Lower lobe of right lung (tissue), 2 donors: ENCODE results near the gene RAI14. TPM values are rescaled to one million over a fixed set of nuclear protein-coding genes. Genes with fewer than 3 reads are reported as not detected.

Experiments
- ATAC-seq, 2 donors: fragments of 200-7000 bp; cut with Tn5 transposase; one replicate each; pipeline ENCODE4 v1.9.1; 2020 to 2022; ENCODE audit warnings: mild to moderate bottlenecking in 2 of 2, moderate library complexity in 2 of 2
- DNase-seq: peaks from one replicate; pipeline ENCODE4 v3.0.0-alpha.2; 2020
- H3K27ac ChIP-seq: fragments of 200-600 bp; one replicate; pipeline ENCODE4 v1.8.0; 2022
- H3K27me3 ChIP-seq: fragments of 200-600 bp; one replicate; pipeline ENCODE4 v1.8.0; 2022; ENCODE audit warnings: low read depth
- H3K36me3 ChIP-seq: fragments of 200-600 bp; one replicate; pipeline ENCODE4 v1.8.0; 2022; ENCODE audit warnings: mild to moderate bottlenecking
- H3K4me1 ChIP-seq: fragments of 200-600 bp; one replicate; pipeline ENCODE4 v1.8.0; 2022
- H3K4me3 ChIP-seq: fragments of 200-600 bp; one replicate; pipeline ENCODE4 v1.8.0; 2022; ENCODE audit warnings: mild to moderate bottlenecking
- H3K9me3 ChIP-seq: fragments of 200-600 bp; one replicate; pipeline ENCODE4 v1.8.0; 2022
- intact Hi-C: fragments of 100-400 bp; cut with DNase I; formaldehyde crosslinking; loops from one replicate; pipeline ENCODE4 v1.11.0; 2022
- total RNA-seq: library from RNA; stranded (reverse); fragmentation: NEBNext Ultra II Directional; extraction: Animal tissue kit (Norgen Biotek cat#: 25700); gene quantifications from one replicate; pipeline ENCODE4 v1.2.1, GENCODE V29; 2021
- TF ChIP-seq, protein P1 (sequence below): fragments of 200-600 bp; IDR thresholded peaks from one replicate; pipeline ENCODE4 v1.8.0; 2022; ENCODE audit warnings: antibody characterized with exemption, mild to moderate bottlenecking
- donor health status: DM: no; HTN: yes; CAD: no; lungs with severe emphysema.

Gene RAI14
- total RNA-seq, 1 donor from 2014 or later = 66.8 TPM

DNA sequence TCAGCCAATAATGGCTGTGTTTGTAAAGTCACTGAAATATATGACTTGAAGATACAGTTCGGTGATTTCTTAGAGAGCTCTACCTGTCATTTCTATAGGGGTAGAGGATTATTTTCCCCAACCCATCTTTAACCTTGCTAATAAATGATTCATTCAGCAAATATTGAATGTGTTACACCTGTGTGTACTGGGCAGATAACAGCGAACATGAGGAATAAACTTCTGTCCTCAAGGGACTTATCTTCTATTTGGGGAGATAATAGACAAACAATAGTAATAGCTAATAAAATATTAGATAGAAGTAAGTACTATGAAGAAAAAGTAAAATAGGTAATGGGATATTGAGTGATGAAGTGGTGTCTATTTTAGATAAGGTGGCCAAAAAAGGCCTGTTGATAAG is 192.1 kb downstream of the RAI14 start:
- Histone ChIP-seq H3K36me3 (no peaks in the 10 kb centered on the region), H3K4me3 (no peak overlapping the region), H3K4me1 (no peaks in the 10 kb centered on the region), H3K27ac (no peak overlapping the region), H3K9me3 (no peaks in the 10 kb centered on the region), H3K27me3 (no peaks in the 10 kb centered on the region)
- intact Hi-C loops = no loop called here
- no peak for ATAC-seq
- no peak for DNase-seq
- TF ChIP-seq, protein P1, sequence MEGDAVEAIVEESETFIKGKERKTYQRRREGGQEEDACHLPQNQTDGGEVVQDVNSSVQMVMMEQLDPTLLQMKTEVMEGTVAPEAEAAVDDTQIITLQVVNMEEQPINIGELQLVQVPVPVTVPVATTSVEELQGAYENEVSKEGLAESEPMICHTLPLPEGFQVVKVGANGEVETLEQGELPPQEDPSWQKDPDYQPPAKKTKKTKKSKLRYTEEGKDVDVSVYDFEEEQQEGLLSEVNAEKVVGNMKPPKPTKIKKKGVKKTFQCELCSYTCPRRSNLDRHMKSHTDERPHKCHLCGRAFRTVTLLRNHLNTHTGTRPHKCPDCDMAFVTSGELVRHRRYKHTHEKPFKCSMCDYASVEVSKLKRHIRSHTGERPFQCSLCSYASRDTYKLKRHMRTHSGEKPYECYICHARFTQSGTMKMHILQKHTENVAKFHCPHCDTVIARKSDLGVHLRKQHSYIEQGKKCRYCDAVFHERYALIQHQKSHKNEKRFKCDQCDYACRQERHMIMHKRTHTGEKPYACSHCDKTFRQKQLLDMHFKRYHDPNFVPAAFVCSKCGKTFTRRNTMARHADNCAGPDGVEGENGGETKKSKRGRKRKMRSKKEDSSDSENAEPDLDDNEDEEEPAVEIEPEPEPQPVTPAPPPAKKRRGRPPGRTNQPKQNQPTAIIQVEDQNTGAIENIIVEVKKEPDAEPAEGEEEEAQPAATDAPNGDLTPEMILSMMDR = no peak

DNA sequence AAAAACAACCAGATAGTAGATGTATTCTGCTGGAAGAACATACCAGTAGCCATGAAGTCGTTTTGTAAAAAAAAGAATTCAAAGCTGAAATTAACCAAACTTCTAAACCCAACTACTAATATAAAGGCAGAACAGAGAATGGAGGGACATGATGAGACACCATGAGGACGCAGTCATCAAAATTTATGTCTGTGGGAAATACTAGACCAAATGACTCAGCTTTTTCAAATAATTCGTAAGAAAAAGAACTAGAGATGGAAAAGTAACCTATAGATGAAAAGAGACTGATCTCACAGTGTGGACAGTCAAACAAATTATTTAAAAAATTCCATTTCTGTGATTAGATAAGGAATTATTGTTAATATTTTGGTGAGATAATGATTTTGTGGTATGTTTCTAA is 193.1 kb downstream of the RAI14 start:
- Histone ChIP-seq H3K4me1 (no peaks in the 10 kb centered on the region), H3K27ac (no peak overlapping the region), H3K27me3 (no peaks in the 10 kb centered on the region), H3K36me3 (no peaks in the 10 kb centered on the region), H3K4me3 (no peak overlapping the region), H3K9me3 (no peaks in the 10 kb centered on the region)
- TF ChIP-seq, protein P1 = no peak
- no peak for ATAC-seq
- intact Hi-C loops = no loop called here
- no peak for DNase-seq

DNA sequence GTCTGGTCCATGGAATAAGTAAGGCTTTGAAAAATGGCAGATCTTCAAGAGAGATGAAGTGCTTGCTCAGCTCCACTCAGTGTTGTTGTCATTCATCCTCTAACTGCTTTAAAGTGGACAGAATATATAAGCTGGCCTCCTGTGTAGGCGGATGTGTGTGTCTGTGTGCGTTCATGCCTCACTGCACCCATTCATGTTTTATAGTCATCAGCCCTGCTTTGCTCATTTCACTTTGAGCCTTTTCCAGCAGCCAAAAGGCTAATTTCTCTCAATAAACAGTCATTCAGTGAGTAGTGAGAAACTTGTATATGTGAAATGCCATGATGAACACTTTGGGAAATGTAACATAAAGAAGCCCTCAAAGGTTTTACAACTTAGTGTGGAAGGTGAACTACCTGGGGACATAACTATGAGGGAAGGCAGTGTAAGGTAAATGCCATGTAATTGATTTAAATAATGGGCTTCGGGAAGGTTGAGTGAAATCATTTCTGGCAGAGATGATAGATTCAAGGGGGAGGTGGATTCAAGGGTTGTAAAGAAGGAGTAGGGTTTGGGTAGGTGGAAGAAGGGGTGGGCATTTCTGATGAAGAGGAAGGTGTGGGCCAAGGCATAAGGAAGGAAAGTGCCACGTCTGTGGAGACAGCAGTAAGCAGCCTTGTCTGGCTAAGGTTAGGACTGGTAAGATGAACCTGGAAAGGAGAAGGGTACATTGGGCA is 198.5 kb downstream of the RAI14 start:
- no peak overlapping the region for H3K4me3 ChIP-seq
- DNase-seq (no peak), ATAC-seq (no peak)
- H3K9me3 ChIP-seq = no peaks in the 10 kb centered on the region
- H3K36me3 ChIP-seq = no peaks in the 10 kb centered on the region
- intact Hi-C loops = no loop called here
- H3K27me3 ChIP-seq = no peaks in the 10 kb centered on the region
- TF ChIP-seq, protein P1 = no peak
- peaks cover 8% of the 10 kb centered on the region for H3K4me1 ChIP-seq
- no peak overlapping the region for H3K27ac ChIP-seq

DNA sequence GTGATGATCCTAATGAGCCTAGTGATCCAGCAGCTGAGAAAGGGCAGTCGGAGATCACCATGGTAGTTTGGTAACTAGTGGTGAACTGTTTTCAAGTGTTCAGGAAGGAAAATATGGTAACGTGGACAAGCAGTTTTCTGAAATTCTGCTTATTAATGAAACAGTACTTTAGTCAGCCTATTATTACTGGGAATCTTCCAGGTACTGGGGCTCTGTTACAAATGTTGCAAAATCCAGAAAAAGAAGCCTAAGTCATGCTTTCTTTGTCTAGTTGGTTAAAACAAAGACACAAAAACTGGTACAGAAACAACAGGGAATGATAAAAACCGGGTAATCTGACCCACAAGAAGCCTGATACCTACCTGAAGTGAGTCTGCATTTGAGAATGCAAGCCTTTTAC is 201.0 kb downstream of the RAI14 start:
- DNase-seq (no peak), ATAC-seq (no peak)
- peaks cover 8% of the 10 kb centered on the region for H3K4me1 ChIP-seq
- no peaks in the 10 kb centered on the region for H3K9me3 ChIP-seq
- H3K4me3 ChIP-seq = no peak overlapping the region
- H3K27ac ChIP-seq = no peak overlapping the region
- no peaks in the 10 kb centered on the region for H3K36me3 ChIP-seq
- TF ChIP-seq, protein P1 = no peak
- intact Hi-C loops = no loop called here
- H3K27me3 ChIP-seq = no peaks in the 10 kb centered on the region

DNA sequence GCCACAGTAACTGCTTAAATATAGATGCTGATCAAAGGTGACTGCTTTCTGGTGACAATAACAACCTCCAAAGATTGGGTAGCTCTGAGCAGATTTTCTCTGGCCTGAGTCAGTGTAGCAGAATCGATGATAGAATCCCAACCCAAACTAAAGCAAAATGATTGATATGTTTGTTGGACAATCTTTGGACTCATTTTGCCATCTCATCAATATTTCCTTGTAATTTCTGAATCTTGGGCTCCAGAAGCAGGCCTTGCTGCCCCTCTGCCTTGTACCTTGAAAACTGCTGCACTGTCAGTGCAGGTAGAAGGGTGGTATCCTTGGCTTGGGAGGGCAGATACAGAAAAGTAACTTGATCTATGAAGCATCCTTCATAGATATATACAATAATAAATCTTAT is 201.8 kb downstream of the RAI14 start:
- Histone ChIP-seq H3K4me1 (peaks cover 8% of the 10 kb centered on the region), H3K27ac (no peak overlapping the region), H3K4me3 (no peak overlapping the region), H3K36me3 (no peaks in the 10 kb centered on the region), H3K27me3 (no peaks in the 10 kb centered on the region), H3K9me3 (no peaks in the 10 kb centered on the region)
- intact Hi-C loops = no loop called here
- DNase-seq (no peak), ATAC-seq (no peak)
- TF ChIP-seq, protein P1 = no peak
